Activated CD4-positive, alpha-beta T cell treated with anti-CD3 and anti-CD28 coated beads, Interleukin-2, amount 50 U/mL, for 48 hours (primary cell): ENCODE measurements around the gene LLPH.

Source experiments
- DNase-seq, 2 experiments: peaks; one replicate each; pipeline ENCODE4 v3.0.0-alpha.2; 2020

Gene LLPH

GRCh38 chr12:66087365-66087943, 43.1 kb downstream of the LLPH start:
- DNase-seq, result peak; percentile 67 to 70

- no peak for DNase-seq
Observed at GRCh38 chr12:66085998-66086397, 44.6 kb downstream of the LLPH start.

- DNase-seq, result no peak
Observed at GRCh38 chr12:66085213-66085612, 45.3 kb downstream of the LLPH start.

GRCh38 chr12:66083766-66084165, 46.8 kb downstream of the LLPH start:
- no peak for DNase-seq

GRCh38 chr12:66082744-66083143, 47.8 kb downstream of the LLPH start:
- DNase-seq, result no peak

- no peak for DNase-seq
Observed at GRCh38 chr12:66080791-66081190, 49.8 kb downstream of the LLPH start.

- DNase-seq, result no peak
Observed at GRCh38 chr12:66077542-66077941, 53.0 kb downstream of the LLPH start.

GRCh38 chr12:66074561-66074960, 56.0 kb downstream of the LLPH start:
- no peak for DNase-seq

- DNase-seq, result no peak
Observed at GRCh38 chr12:66072566-66072965, 58.0 kb downstream of the LLPH start.

- no peak for DNase-seq
Observed at GRCh38 chr12:66072135-66072534, 58.4 kb downstream of the LLPH start.

- DNase-seq, result no peak
Observed at GRCh38 chr12:66071549-66071948, 59.0 kb downstream of the LLPH start.

GRCh38 chr12:66070378-66071120, 60.0 kb downstream of the LLPH start:
- DNase-seq, result no peak

GRCh38 chr12:66066929-66067523, 63.5 kb downstream of the LLPH start:
- no peak for DNase-seq
